ENCODE results near the gene C10orf53.
A peak's percentile ranks its signal among the peaks of the same experiment; 100 is the strongest.

Gene C10orf53

DNA sequence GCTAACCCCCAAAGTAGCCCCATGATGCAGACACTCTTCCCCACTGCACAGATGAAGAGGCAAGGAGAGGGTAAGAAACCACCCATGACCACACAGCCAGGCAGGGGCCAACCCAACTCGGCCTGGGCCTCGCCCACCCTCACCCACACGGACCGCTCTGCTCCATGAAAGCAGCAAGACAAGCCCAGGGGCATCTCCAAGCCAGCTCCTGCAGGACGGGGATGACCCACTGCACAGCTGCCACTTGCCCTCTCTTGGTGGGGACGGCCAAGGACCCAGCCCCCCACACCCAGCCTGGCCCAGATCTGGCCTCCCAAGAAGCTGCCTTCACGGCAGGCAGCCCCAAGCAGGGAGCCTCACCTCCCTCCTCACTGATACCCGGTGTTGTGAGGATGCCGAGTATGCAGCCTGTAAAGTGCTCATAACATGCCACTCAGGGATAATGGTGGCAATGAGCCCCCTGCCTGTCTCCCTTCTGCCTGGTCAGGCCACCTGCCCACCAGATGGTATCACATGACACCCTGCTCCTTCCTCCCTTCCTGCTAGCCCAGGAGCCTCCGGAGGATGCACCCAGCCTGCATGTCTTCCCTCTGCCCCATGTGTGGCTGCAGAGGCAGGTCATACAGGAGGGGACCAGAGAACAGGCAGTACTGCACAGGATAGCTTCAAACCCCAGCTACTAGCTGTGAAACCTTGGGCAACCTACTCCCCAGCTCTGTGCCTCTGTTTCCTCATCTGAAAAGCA is 59.3 kb downstream of the C10orf53 start:
- Histone ChIP-seq H3K4me3 (ENCODE audit: low read depth in 1 of 2, low read length in 2 of 2) (no peak overlapping the region), H3K9ac (ENCODE audit: low read depth, low read length) (no peak overlapping the region), H2AFZ (ENCODE audit: low read depth, low read length) (no peak overlapping the region), H3K9me3 (ENCODE audit: insufficient read depth, low read length, severe bottlenecking) (no peaks in the 10 kb centered on the region), H3K27ac (ENCODE audit: low read length) (no peak overlapping the region), H3K27me3 (ENCODE audit: insufficient read depth, low read length, poor library complexity) (no peaks in the 10 kb centered on the region), H3K36me3 (ENCODE audit: insufficient read depth, low read length) (no peaks in the 10 kb centered on the region), H3K79me2 (ENCODE audit: insufficient read depth, low read length) (no peaks in the 10 kb centered on the region), H3K4me1 (ENCODE audit: insufficient read depth, low read length) (no peaks in the 10 kb centered on the region), H4K20me1 (ENCODE audit: insufficient read depth, low read length) (no peaks in the 10 kb centered on the region; the same call in none of the 2 replicates), H3K4me2 (ENCODE audit: insufficient read depth, low read length) (no peak overlapping the region)
- DNase-seq (no peak), ATAC-seq (ENCODE audit: insufficient read depth, low read depth) (no peak)
- TF ChIP-seq, protein P1, sequence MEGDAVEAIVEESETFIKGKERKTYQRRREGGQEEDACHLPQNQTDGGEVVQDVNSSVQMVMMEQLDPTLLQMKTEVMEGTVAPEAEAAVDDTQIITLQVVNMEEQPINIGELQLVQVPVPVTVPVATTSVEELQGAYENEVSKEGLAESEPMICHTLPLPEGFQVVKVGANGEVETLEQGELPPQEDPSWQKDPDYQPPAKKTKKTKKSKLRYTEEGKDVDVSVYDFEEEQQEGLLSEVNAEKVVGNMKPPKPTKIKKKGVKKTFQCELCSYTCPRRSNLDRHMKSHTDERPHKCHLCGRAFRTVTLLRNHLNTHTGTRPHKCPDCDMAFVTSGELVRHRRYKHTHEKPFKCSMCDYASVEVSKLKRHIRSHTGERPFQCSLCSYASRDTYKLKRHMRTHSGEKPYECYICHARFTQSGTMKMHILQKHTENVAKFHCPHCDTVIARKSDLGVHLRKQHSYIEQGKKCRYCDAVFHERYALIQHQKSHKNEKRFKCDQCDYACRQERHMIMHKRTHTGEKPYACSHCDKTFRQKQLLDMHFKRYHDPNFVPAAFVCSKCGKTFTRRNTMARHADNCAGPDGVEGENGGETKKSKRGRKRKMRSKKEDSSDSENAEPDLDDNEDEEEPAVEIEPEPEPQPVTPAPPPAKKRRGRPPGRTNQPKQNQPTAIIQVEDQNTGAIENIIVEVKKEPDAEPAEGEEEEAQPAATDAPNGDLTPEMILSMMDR (IDR thresholded peaks at IDR 0.05; ENCODE audit: borderline replicate concordance, extremely low read depth, low read length, poor library complexity, severe bottlenecking): no peak
- TF ChIP-seq EZH2 (IDR thresholded peaks at IDR 0.05; ENCODE audit: borderline replicate concordance, low read depth, low read length, severe bottlenecking): no peak

DNA sequence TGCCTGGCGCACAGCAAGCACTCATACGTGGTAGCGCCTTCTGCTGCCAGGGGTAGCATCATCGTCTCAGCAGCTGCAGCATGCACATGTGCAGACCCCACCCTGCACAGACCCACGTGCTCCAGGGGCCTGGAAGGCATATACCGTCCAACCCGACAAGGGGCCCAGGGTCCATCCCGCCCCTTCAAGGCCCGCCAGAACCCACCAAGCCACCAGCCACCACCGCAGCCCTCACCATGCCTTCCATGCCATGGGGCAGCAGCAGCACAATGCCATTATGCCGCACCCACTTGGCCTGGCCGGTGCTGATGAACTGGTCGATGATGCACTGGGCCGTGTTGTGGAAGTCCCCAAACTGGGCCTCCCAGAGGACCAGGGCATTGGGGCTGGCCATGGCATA is 60.0 kb downstream of the C10orf53 start:
- no peaks in the 10 kb centered on the region for H3K79me2 ChIP-seq (ENCODE audit: insufficient read depth, low read length)
- no peak overlapping the region for H3K4me2 ChIP-seq (ENCODE audit: insufficient read depth, low read length)
- H2AFZ ChIP-seq (ENCODE audit: low read depth, low read length): no peak overlapping the region
- H3K9ac ChIP-seq (ENCODE audit: low read depth, low read length): no peak overlapping the region
- H3K4me3 ChIP-seq (ENCODE audit: low read depth in 1 of 2, low read length in 2 of 2): no peak overlapping the region
- no peaks in the 10 kb centered on the region for H3K36me3 ChIP-seq (ENCODE audit: insufficient read depth, low read length)
- no peak for ATAC-seq (ENCODE audit: insufficient read depth, low read depth)
- TF ChIP-seq, protein P1 (IDR thresholded peaks at IDR 0.05; ENCODE audit: borderline replicate concordance, extremely low read depth, low read length, poor library complexity, severe bottlenecking): no peak
- TF ChIP-seq EZH2 (IDR thresholded peaks at IDR 0.05; ENCODE audit: borderline replicate concordance, low read depth, low read length, severe bottlenecking): no peak
- DNase-seq: no peak
- no peak overlapping the region for H3K27ac ChIP-seq (ENCODE audit: low read length)
- H4K20me1 ChIP-seq (ENCODE audit: insufficient read depth, low read length): no peaks in the 10 kb centered on the region; the same call in none of the 2 replicates
- no peaks in the 10 kb centered on the region for H3K27me3 ChIP-seq (ENCODE audit: insufficient read depth, low read length, poor library complexity)
- H3K4me1 ChIP-seq (ENCODE audit: insufficient read depth, low read length): no peaks in the 10 kb centered on the region
- H3K9me3 ChIP-seq (ENCODE audit: insufficient read depth, low read length, severe bottlenecking): no peaks in the 10 kb centered on the region

DNA sequence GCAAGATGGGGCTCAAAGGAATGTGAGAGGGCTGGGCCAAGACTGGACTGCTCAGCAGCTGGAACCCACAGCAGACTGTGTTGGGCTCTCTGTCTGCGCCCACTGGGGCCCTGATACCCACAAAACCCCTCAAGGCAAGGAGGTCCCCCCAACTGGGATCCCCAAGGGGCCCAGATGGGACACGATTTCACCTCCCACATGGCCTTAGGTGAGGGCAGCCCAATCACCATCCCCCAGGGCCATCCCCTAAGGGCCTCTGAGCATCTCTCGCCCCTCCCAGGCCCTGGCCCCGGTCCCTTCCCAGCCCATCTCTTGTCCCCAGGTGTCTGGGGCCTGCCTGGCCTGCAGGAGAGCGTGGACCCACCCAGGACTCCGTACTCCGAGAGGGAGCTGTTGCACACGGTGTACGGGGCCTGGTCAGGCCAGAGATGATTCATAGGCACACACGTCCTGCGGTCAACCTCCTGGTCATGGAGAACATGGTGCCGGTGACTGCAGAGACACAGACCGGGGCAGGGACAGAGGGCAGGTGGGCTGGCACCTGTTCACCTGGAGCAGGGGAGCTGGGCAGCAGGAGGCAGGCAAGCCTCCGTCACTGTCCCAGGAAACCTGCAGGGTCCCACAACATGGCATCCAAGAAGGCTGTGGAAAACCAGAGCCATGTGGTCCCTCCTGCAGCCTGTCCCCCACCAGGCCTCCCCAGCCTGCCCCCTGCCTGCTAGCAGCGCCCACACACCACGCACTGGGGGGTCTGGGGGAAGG is 61.1 kb downstream of the C10orf53 start:
- no peak overlapping the region for H2AFZ ChIP-seq (ENCODE audit: low read depth, low read length)
- H3K36me3 ChIP-seq (ENCODE audit: insufficient read depth, low read length): no peaks in the 10 kb centered on the region
- no peak overlapping the region for H3K4me2 ChIP-seq (ENCODE audit: insufficient read depth, low read length)
- H3K4me1 ChIP-seq (ENCODE audit: insufficient read depth, low read length): no peaks in the 10 kb centered on the region
- ATAC-seq (ENCODE audit: insufficient read depth, low read depth) (peak; percentile 13; the same call in 1 of the 3 replicates), DNase-seq (no peak)
- no peak overlapping the region for H3K9ac ChIP-seq (ENCODE audit: low read depth, low read length)
- H3K27ac ChIP-seq (ENCODE audit: low read length): no peak overlapping the region
- no peak overlapping the region for H3K4me3 ChIP-seq (ENCODE audit: low read depth in 1 of 2, low read length in 2 of 2)
- TF ChIP-seq, protein P1 (IDR thresholded peaks at IDR 0.05; ENCODE audit: borderline replicate concordance, extremely low read depth, low read length, poor library complexity, severe bottlenecking): peak; percentile 5
- TF ChIP-seq EZH2 (IDR thresholded peaks at IDR 0.05; ENCODE audit: borderline replicate concordance, low read depth, low read length, severe bottlenecking): no peak
- H3K27me3 ChIP-seq (ENCODE audit: insufficient read depth, low read length, poor library complexity): no peaks in the 10 kb centered on the region
- no peaks in the 10 kb centered on the region for H3K79me2 ChIP-seq (ENCODE audit: insufficient read depth, low read length)
- H4K20me1 ChIP-seq (ENCODE audit: insufficient read depth, low read length): no peaks in the 10 kb centered on the region; the same call in none of the 2 replicates
- no peaks in the 10 kb centered on the region for H3K9me3 ChIP-seq (ENCODE audit: insufficient read depth, low read length, severe bottlenecking)

Measured in DND-41 (cell line).